Measurements from ENCODE around the gene ARFGEF3.

The ARFGEF3 gene

GRCh38 chr6:138290423-138290962 lies 128.8 kb downstream of the ARFGEF3 start:
- Histone ChIP-seq H3K27ac (ENCODE audit: low read depth, low read length) (no peak overlapping the region), H3K4me3 (ENCODE audit: low read depth, low read length) (no peak overlapping the region), H2AFZ (ENCODE audit: low read length, unreplicated experiment) (no peak overlapping the region), H3K27me3 (ENCODE audit: insufficient read depth, low read length) (no peaks in the 10 kb centered on the region), H3K79me2 (ENCODE audit: control insufficient read depth, insufficient read depth, low read length, unreplicated experiment) (no peaks in the 10 kb centered on the region), H3K36me3 (ENCODE audit: insufficient read depth, low read length) (no peaks in the 10 kb centered on the region), H3K4me1 (ENCODE audit: control insufficient read depth, insufficient read depth, low read length, unreplicated experiment) (peaks cover 25% of the 10 kb centered on the region)

DNA sequence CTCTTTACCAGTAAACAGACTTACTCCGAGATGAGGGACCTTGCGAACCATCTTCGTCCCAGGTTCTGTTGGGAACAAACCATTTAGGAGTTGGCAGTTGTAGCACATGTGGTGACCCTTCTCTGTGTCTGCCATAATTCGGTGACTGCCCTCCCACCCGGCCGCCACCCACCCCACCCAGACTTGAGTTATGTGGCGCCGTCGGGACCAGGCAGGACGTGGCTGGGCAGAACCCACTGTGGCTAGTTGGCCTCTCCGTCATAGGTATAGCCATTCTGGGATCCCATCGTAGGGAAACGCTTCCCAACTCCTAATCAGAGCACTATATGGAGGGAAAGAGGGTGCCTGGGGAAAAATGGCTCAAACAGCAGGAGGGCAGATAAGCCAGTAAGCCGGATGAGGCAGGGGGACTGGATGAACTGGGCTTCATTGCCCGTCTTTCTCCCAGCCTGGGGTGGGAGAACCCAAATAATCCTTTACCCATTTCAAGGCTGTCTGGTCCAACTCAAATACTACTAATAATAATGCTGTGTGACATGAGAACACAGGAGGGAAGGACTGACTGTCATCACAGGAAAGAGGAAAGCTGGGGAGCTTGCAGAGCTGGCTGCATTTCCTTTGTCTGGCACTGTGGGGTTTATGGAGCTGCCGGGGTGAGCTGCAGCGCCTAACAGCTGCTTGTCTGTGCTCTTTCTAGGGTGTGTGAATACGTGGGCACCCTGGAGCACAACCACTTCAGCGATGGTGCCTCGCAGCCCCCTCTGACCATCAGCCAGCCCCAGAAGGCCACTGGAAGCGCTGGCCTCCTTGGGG lies 129.5 kb downstream of the ARFGEF3 start:
- Histone ChIP-seq H3K4me1 (ENCODE audit: control insufficient read depth, insufficient read depth, low read length, unreplicated experiment) (peaks cover 25% of the 10 kb centered on the region), H3K27me3 (ENCODE audit: insufficient read depth, low read length) (no peaks in the 10 kb centered on the region), H3K4me3 (ENCODE audit: low read depth, low read length) (no peak overlapping the region), H3K79me2 (ENCODE audit: control insufficient read depth, insufficient read depth, low read length, unreplicated experiment) (no peaks in the 10 kb centered on the region), H3K27ac (ENCODE audit: low read depth, low read length) (no peak overlapping the region), H2AFZ (ENCODE audit: low read length, unreplicated experiment) (no peak overlapping the region), H3K36me3 (ENCODE audit: insufficient read depth, low read length) (no peaks in the 10 kb centered on the region)

GRCh38 chr6:138291849-138292181 lies 130.1 kb downstream of the ARFGEF3 start:
- H3K4me3 ChIP-seq (ENCODE audit: low read depth, low read length), result no peak overlapping the region
- no peaks in the 10 kb centered on the region for H3K36me3 ChIP-seq (ENCODE audit: insufficient read depth, low read length)
- no peak overlapping the region for H2AFZ ChIP-seq (ENCODE audit: low read length, unreplicated experiment)
- H3K27ac ChIP-seq (ENCODE audit: low read depth, low read length), result no peak overlapping the region
- H3K27me3 ChIP-seq (ENCODE audit: insufficient read depth, low read length), result no peaks in the 10 kb centered on the region
- no peaks in the 10 kb centered on the region for H3K79me2 ChIP-seq (ENCODE audit: control insufficient read depth, insufficient read depth, low read length, unreplicated experiment)
- H3K4me1 ChIP-seq (ENCODE audit: control insufficient read depth, insufficient read depth, low read length, unreplicated experiment), result peaks cover 25% of the 10 kb centered on the region

DNA sequence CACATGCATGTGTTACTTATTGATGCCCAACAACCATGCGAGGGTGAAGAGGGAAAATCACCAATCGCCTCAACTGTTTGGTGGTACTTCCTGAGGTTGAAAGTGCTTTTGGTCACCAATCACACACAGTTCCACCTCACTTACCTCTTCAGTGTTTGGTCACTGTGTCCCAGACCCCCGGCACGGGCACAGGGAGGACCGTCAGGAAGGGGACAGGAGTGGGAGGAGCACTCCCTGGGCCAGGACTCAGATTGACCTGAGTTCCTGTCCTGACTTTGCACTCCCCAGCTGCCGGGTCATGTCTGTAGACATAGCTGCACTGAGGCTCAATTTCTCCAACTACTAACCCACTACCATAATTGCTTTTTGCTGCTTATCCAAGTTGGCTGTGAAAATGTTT lies 130.7 kb downstream of the ARFGEF3 start:
- no peaks in the 10 kb centered on the region for H3K36me3 ChIP-seq (ENCODE audit: insufficient read depth, low read length)
- H2AFZ ChIP-seq (ENCODE audit: low read length, unreplicated experiment), result no peak overlapping the region
- H3K4me3 ChIP-seq (ENCODE audit: low read depth, low read length), result no peak overlapping the region

DNA sequence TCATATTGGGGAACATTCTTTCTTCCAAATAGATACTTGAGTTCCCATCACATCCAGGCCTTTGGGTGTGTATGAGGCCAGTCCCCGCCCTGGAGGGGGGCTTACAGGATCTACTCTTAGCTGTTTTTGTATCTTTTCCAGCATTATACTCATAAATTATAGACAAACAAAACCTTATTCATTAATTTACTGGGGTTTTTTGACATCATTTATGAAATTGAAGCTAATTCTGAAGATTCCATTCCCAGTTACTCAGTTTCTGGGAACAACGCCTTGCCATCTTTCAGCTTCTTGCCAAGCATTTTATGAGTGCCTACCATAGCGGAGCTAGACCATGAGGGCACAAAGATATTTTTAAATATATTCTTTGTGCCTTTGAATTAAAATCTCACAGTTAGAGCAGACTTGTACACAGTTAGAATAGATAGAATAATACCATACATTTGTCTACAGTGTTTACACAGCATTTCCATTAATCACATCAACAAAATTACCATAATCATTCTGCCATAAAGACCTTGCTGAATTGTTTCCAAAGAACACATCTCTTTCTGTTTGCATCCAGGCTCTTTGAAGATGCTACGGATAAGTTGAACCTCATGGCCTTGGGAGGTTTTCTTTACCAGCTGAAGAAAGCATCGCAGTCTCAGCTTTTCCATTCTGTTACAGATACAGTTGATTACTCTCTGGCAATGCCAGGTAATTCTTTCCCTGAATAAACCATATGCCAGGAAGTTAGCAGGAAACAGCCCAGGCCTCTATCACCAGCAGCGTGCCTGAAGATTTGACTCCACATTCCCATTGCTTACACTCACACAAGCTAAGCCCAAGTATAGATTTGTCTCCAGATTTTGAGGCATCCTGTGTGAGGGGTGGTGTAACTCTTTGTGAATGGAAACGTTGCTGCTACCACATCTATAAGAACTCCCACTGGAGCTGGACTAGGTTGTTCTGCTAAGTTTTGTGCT lies 132.0 kb downstream of the ARFGEF3 start:
- no peaks in the 10 kb centered on the region for H3K36me3 ChIP-seq (ENCODE audit: insufficient read depth, low read length)
- no peak overlapping the region for H2AFZ ChIP-seq (ENCODE audit: low read length, unreplicated experiment)
- H3K27me3 ChIP-seq (ENCODE audit: insufficient read depth, low read length), result no peaks in the 10 kb centered on the region
- H3K4me3 ChIP-seq (ENCODE audit: low read depth, low read length), result no peak overlapping the region
- H3K79me2 ChIP-seq (ENCODE audit: control insufficient read depth, insufficient read depth, low read length, unreplicated experiment), result no peaks in the 10 kb centered on the region
- H3K27ac ChIP-seq (ENCODE audit: low read depth, low read length), result no peak overlapping the region
- H3K4me1 ChIP-seq (ENCODE audit: control insufficient read depth, insufficient read depth, low read length, unreplicated experiment), result peaks cover 18% of the 10 kb centered on the region

More for the DNA sequence above, 130.7 kb downstream of the ARFGEF3 start:
- Histone ChIP-seq H3K79me2 (ENCODE audit: control insufficient read depth, insufficient read depth, low read length, unreplicated experiment) (no peaks in the 10 kb centered on the region), H3K4me1 (ENCODE audit: control insufficient read depth, insufficient read depth, low read length, unreplicated experiment) (peaks cover 22% of the 10 kb centered on the region), H3K27me3 (ENCODE audit: insufficient read depth, low read length) (no peaks in the 10 kb centered on the region), H3K27ac (ENCODE audit: low read depth, low read length) (no peak overlapping the region)

DNA sequence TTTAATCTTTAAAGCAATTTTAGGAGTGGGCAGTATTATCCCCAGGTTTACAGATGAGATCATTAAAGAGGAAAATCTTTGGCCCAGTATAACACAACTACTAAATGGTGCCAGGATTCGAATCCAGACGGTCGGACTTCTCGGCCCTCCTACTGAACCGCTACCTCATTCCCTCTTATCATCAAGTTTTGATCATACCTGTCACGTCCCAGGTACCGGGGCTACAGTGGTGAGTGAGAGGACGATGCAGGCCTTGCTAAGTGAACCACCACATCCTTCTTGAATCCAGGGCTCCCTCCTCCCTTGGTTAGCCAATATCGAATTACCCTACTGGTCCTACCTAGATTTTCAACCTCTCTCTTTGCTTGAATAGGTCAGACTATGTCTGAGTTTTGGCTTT lies 134.6 kb downstream of the ARFGEF3 start:
- no peaks in the 10 kb centered on the region for H3K36me3 ChIP-seq (ENCODE audit: insufficient read depth, low read length)
- H3K79me2 ChIP-seq (ENCODE audit: control insufficient read depth, insufficient read depth, low read length, unreplicated experiment), result no peaks in the 10 kb centered on the region
- H3K4me3 ChIP-seq (ENCODE audit: low read depth, low read length), result no peak overlapping the region
- no peak overlapping the region for H2AFZ ChIP-seq (ENCODE audit: low read length, unreplicated experiment)
- no peak overlapping the region for H3K27ac ChIP-seq (ENCODE audit: low read depth, low read length)
- no peaks in the 10 kb centered on the region for H3K27me3 ChIP-seq (ENCODE audit: insufficient read depth, low read length)
- peaks cover 7% of the 10 kb centered on the region for H3K4me1 ChIP-seq (ENCODE audit: control insufficient read depth, insufficient read depth, low read length, unreplicated experiment)

GRCh38 chr6:138296786-138297185 lies 135.0 kb downstream of the ARFGEF3 start:
- H3K36me3 ChIP-seq (ENCODE audit: insufficient read depth, low read length), result no peaks in the 10 kb centered on the region
- peaks cover 7% of the 10 kb centered on the region for H3K4me1 ChIP-seq (ENCODE audit: control insufficient read depth, insufficient read depth, low read length, unreplicated experiment)

DNA sequence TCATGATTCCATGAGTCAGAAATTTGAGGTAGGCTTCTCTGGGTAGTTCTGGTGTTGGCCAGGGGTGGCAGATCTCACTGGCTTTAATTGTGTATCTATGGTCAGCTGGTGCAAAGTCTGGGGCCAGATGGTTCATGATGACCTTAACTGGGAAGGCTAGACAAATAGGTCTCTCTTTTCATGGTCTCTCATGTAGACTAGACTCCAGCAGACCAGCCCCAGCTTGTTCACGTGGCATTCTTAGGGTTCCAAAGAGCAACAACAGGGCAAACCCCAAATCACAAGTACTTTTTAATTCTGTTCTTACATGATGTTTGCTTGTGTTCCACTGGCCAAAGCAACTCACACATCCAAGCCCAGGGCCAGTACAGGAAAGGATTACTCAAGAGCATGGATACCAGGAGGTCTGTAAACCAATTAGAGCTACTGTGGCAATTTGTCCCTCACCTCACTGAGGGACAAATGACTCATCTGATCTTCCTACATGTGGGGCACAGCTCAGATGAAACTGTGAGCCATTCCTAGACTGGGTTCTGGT lies 136.1 kb downstream of the ARFGEF3 start:
- Histone ChIP-seq H3K4me3 (ENCODE audit: low read depth, low read length) (no peak overlapping the region), H3K79me2 (ENCODE audit: control insufficient read depth, insufficient read depth, low read length, unreplicated experiment) (no peaks in the 10 kb centered on the region), H3K27me3 (ENCODE audit: insufficient read depth, low read length) (no peaks in the 10 kb centered on the region), H3K4me1 (ENCODE audit: control insufficient read depth, insufficient read depth, low read length, unreplicated experiment) (peaks cover 7% of the 10 kb centered on the region), H3K27ac (ENCODE audit: low read depth, low read length) (no peak overlapping the region), H3K36me3 (ENCODE audit: insufficient read depth, low read length) (no peaks in the 10 kb centered on the region), H2AFZ (ENCODE audit: low read length, unreplicated experiment) (no peak overlapping the region)

More at GRCh38 chr6:138296786-138297185, 135.0 kb downstream of the ARFGEF3 start:
- no peak overlapping the region for H2AFZ ChIP-seq (ENCODE audit: low read length, unreplicated experiment)
- H3K27me3 ChIP-seq (ENCODE audit: insufficient read depth, low read length), result no peaks in the 10 kb centered on the region
- no peak overlapping the region for H3K4me3 ChIP-seq (ENCODE audit: low read depth, low read length)
- H3K79me2 ChIP-seq (ENCODE audit: control insufficient read depth, insufficient read depth, low read length, unreplicated experiment), result no peaks in the 10 kb centered on the region
- H3K27ac ChIP-seq (ENCODE audit: low read depth, low read length), result no peak overlapping the region

DNA sequence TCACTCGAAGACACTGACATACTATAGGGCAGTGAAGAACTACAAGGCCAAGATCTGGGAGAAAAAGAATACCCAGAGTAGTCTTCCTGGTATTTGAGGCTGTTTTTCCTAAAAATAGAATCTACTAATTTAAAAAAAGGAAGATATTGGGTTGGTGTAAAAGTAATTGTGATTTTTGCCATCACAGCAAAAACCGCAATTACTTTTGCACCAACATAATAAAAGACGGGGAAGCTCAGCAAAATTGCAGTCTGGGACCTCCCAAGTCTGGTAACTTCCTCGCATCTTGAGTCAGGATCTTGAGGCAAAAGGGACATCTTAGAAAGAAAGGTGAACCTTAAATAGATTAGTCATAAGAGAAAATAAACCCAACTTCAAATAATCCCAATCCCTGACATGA lies 138.7 kb downstream of the ARFGEF3 start:
- no peaks in the 10 kb centered on the region for H3K79me2 ChIP-seq (ENCODE audit: control insufficient read depth, insufficient read depth, low read length, unreplicated experiment)
- H3K27me3 ChIP-seq (ENCODE audit: insufficient read depth, low read length), result no peaks in the 10 kb centered on the region
- H3K36me3 ChIP-seq (ENCODE audit: insufficient read depth, low read length), result no peaks in the 10 kb centered on the region
- H3K4me1 ChIP-seq (ENCODE audit: control insufficient read depth, insufficient read depth, low read length, unreplicated experiment), result peaks cover 7% of the 10 kb centered on the region
- H3K27ac ChIP-seq (ENCODE audit: low read depth, low read length), result no peak overlapping the region
- no peak overlapping the region for H3K4me3 ChIP-seq (ENCODE audit: low read depth, low read length)
- no peak overlapping the region for H2AFZ ChIP-seq (ENCODE audit: low read length, unreplicated experiment)

DNA sequence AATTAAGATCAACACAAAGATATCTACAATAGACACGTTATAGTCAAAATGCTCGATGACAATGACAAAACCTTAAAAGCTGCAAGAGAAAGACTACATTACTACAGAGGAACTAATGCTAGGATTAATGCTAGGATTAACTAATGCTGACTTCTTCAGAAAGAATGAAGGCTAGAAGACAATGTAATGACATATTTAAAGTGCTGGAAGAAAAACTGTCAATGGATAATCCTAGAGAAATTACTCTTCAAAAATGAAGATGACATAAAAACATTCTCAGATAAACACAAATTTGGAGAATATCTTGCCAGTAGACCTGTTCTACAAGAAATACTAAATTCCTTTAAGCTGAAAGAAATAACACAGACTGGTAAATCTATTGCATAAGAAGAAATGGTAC lies 140.8 kb downstream of the ARFGEF3 start:
- Histone ChIP-seq H3K36me3 (ENCODE audit: insufficient read depth, low read length) (no peaks in the 10 kb centered on the region), H3K27ac (ENCODE audit: low read depth, low read length) (no peak overlapping the region), H3K79me2 (ENCODE audit: control insufficient read depth, insufficient read depth, low read length, unreplicated experiment) (no peaks in the 10 kb centered on the region), H3K4me1 (ENCODE audit: control insufficient read depth, insufficient read depth, low read length, unreplicated experiment) (peaks cover 7% of the 10 kb centered on the region), H2AFZ (ENCODE audit: low read length, unreplicated experiment) (no peak overlapping the region), H3K27me3 (ENCODE audit: insufficient read depth, low read length) (no peaks in the 10 kb centered on the region), H3K4me3 (ENCODE audit: low read depth, low read length) (no peak overlapping the region)
